CD4-positive, alpha-beta T cell treated with Interleukin-1 beta for 1 hour (primary cell): Measurements from ENCODE around the gene CNDP1.

Experiments
- DNase-seq, 2 donors: peaks; one replicate each; pipeline ENCODE4 v3.0.0-alpha.2; 2020 to 2022

Gene CNDP1

GRCh38 chr18:74590671-74591070 is 56.4 kb downstream of the CNDP1 start:
- no peak for DNase-seq

GRCh38 chr18:74595431-74595830 is 61.1 kb downstream of the CNDP1 start:
- no peak for DNase-seq

- DNase-seq: peak in 1 of 2 donors; percentile 68
Observed at GRCh38 chr18:74597034-74597661, 62.8 kb downstream of the CNDP1 start.

- peak; percentile 85 to 90 for DNase-seq
Observed at GRCh38 chr18:74597662-74598349, 63.5 kb downstream of the CNDP1 start, which contains the start of gene ZNF407. TSS of gene ZNF407 (plus strand) at chr18:74597870. CDS start at chr18:74631020, 33,150 bp downstream.

GRCh38 chr18:74598350-74599001 is 64.2 kb downstream of the CNDP1 start:
- DNase-seq: peak; percentile 65 to 67

GRCh38 chr18:74604361-74604760 is 70.1 kb downstream of the CNDP1 start:
- DNase-seq: no peak

- no peak for DNase-seq
Observed at GRCh38 chr18:74604774-74605173, 70.5 kb downstream of the CNDP1 start.

- no peak for DNase-seq
Observed at GRCh38 chr18:74608681-74609080, 74.4 kb downstream of the CNDP1 start.

GRCh38 chr18:74609535-74609934 is 75.2 kb downstream of the CNDP1 start:
- DNase-seq: no peak

- DNase-seq: no peak
Observed at GRCh38 chr18:74610051-74610615, 75.8 kb downstream of the CNDP1 start.

GRCh38 chr18:74610860-74611259 is 76.6 kb downstream of the CNDP1 start:
- no peak for DNase-seq

- no peak for DNase-seq
Observed at GRCh38 chr18:74611765-74612164, 77.5 kb downstream of the CNDP1 start.

- no peak for DNase-seq
Observed at GRCh38 chr18:74613381-74613780, 79.1 kb downstream of the CNDP1 start.

GRCh38 chr18:74616494-74616893 is 82.2 kb downstream of the CNDP1 start:
- no peak for DNase-seq

- no peak for DNase-seq
Observed at GRCh38 chr18:74617486-74617885, 83.2 kb downstream of the CNDP1 start.

GRCh38 chr18:74622072-74622471 is 87.8 kb downstream of the CNDP1 start:
- DNase-seq: no peak

- DNase-seq: peak; percentile 5 to 39
Observed at GRCh38 chr18:74623047-74623816, 88.9 kb downstream of the CNDP1 start.

- DNase-seq: no peak
Observed at GRCh38 chr18:74624466-74624865, 90.2 kb downstream of the CNDP1 start.

GRCh38 chr18:74625157-74625556 is 90.9 kb downstream of the CNDP1 start:
- DNase-seq: no peak

GRCh38 chr18:74626049-74626874 is 92.0 kb downstream of the CNDP1 start:
- DNase-seq: no peak

- no peak for DNase-seq
Observed at GRCh38 chr18:74630804-74631203, 96.5 kb downstream of the CNDP1 start.

- DNase-seq: no peak
Observed at GRCh38 chr18:74631212-74631611, 96.9 kb downstream of the CNDP1 start.
